Right renal cortex interstitium (tissue), 3 donors: ENCODE data around the gene BCS1L. TPM values are rescaled to one million over a fixed set of nuclear protein-coding genes. Genes with fewer than 3 reads are reported as not detected.

Experiments
- DNase-seq, 3 donors: peaks; one replicate each; pipeline ENCODE4 v3.0.0-alpha.2; 2013; ENCODE audit warnings: low read depth in 3 of 3, low spot score in 2 of 3
- polyA plus RNA-seq, 3 donors: library from polyadenylated mRNA; unstranded; fragments of 120-200 nt; gene quantifications; one replicate each; pipeline ENCODE4 v1.2.1, GENCODE V29; 2013; ENCODE audit not compliant: insufficient read length in 3 of 3

BCS1L gene
- polyA plus RNA-seq, 3 donors: 44.2 to 55.1 (median 50.8) TPM

DNA sequence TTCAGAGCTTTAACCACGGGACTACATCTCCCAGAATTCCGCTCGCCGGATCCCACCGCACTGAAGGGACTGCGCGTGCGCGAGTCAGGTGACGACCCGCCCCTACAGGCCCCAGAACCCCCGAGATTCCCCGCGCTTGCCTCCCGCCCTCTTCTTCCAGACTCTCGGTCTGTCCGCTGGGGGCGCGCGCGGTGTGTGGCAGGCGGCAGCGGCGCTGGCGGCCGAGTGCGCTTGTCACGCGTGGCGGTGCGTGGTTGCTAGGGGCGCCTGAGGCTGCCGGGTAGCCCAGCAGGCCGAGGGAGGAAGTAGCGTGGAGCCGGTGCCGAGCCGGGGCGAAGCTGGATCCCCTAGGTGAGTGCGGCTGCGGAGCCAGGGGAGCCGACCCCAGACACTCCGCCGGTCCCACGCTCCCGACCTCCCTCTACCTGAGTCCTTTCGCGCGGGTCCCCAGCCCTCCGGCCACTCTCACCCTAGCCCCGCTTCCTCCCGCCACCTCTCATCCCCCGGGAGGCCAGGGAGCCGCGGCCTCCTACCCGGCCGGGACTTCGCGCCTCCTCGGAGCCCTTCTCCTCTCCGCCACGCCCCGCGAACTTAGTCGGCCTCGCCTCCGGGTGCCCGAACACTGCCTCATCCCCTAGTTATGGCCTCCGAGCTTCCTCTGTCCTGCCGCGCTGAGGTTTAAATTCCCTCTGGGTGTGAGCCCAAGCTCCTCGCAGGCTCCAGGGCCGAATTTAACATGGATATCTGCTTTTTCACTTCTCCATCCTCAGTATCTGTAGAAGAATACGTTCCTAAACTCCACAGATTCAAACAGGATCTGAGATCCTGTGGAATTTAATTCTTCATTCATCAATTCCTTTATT lies 51.4 kb downstream of the BCS1L start, which contains the start of gene TTLL4:
TTLL4 (plus strand) TSS at position 149 of the 863 bp plus-strand sequence. CDS start 26,842 bp downstream, outside the sequence.
- DNase-seq: peak; percentile 85 to 93 (median 88)

DNA sequence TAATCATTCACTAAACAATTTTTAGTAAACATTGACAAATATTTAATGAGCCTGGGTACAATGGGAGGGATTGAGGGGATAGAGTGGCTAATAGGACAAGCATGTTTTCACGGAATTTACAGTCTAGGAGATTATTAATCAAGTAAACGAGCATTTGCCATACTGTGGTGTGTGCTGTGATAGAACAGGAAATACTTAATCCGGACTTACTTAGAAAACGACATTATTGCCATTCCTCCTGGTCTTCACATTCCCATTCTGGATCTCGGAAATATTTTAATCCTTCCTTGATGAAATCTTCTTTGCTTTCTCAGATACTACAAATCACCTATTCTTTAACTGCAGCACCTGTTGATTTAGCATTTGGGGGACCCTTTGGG lies 52.1 kb downstream of the BCS1L start:
- DNase-seq: peak in 2 of 3 donors; percentile 14 to 26

Other genes with a start within 250 kb of the BCS1L start
- 10 to 100 TPM; 18.8 to 26.9 (median 25.1) TPM for gene VIL1, start 240.6 kb upstream of the BCS1L start, polyA plus RNA-seq
- gene USP37, start 91.3 kb upstream of the BCS1L start, polyA plus RNA-seq: 10 to 100 TPM; 16.2 to 22.0 (median 20.7) TPM
- gene CNOT9, start 90.8 kb upstream of the BCS1L start, polyA plus RNA-seq: 10 to 100 TPM; 44.6 to 50.3 (median 50.0) TPM
- gene PLCD4, start 51.8 kb upstream of the BCS1L start, polyA plus RNA-seq: 1 to 10 TPM; 5.9 to 10.0 (median 8.8) TPM
- 10 to 100 TPM; 13.9 to 16.3 (median 16.1) TPM for gene ZNF142, start 60 bp upstream of the BCS1L start, polyA plus RNA-seq
- 10 to 100 TPM; 49.4 to 54.3 (median 51.0) TPM for gene RNF25, start 12.3 kb downstream of the BCS1L start, polyA plus RNA-seq
- gene STK36, start 12.4 kb downstream of the BCS1L start, polyA plus RNA-seq: 10 to 100 TPM; 55.3 to 70.7 (median 62.0) TPM
- gene TTLL4, start 51.2 kb downstream of the BCS1L start, polyA plus RNA-seq: 10 to 100 TPM; 28.7 to 33.4 (median 30.6) TPM
- 10 to 100 TPM; 47.8 to 59.3 (median 57.3) TPM for gene CYP27A1, start 122.5 kb downstream of the BCS1L start, polyA plus RNA-seq
- gene PRKAG3, start 172.1 kb downstream of the BCS1L start, polyA plus RNA-seq: under 1 TPM in 2 of 3 donors, not detected in 1; 0.07 TPM
- gene WNT6, start 200.1 kb downstream of the BCS1L start, polyA plus RNA-seq: under 1 TPM; 0.10 to 0.27 (median 0.15) TPM
- gene WNT10A, start 221.2 kb downstream of the BCS1L start, polyA plus RNA-seq: 1 to 10 TPM in 1 of 3 donors, under 1 TPM in 2; 0.57 to 1.1 (median 0.96) TPM